Measurements from ENCODE around the gene AKT3. TPM values are rescaled to one million over a fixed set of nuclear protein-coding genes. Genes with fewer than 3 reads are reported as not detected.

The AKT3 gene
- total and polyA plus RNA-seq, 2 experiments from 2014 or later: 4.5 to 18.5 TPM

DNA sequence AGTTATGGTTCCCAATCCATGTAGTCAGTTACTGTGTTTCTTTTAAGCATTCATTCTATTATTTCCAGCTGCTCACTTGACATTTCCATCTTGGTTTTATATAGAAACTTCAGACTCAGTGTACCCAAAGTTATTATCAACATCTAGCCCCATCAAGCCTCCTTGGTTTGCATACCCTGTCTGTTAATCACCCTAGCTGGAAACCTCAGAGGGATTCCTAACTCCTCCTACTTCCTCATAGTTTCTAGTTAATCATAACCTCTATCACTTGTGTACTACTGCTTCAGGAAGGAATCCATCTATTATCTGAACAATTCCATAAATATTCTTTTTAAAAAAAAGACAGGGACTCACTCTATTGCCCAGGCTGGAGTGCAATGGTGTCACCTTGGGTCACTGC, 300.9 kb downstream of the AKT3 start:
- H3K27me3 ChIP-seq (ENCODE audit: insufficient read depth): no peaks in the 10 kb centered on the region
- no peak overlapping the region for H2AFZ ChIP-seq
- DNase-seq (ENCODE audit: low spot score) (no peak), ATAC-seq (no peak)
- Mint-ChIP-seq H3K27me3 (ENCODE audit: insufficient read depth, low read depth, poor library complexity) (peaks cover under 1% of the 10 kb centered on the region), H3K27ac (no peak overlapping the region), H3K4me1 (peaks cover 5% of the 10 kb centered on the region; the same call in 2 of the 3 replicates), H3K36me3 (ENCODE audit: low read depth) (peaks cover 6% of the 10 kb centered on the region; the same call in 2 of the 3 replicates), H3K4me3 (no peak overlapping the region), H3K9me3 (no peaks in the 10 kb centered on the region)
- H3F3A ChIP-seq (replicated peaks; ENCODE audit: low read depth): no peaks in the 10 kb centered on the region
- H3K4me1 ChIP-seq (ENCODE audit: insufficient read depth): no peaks in the 10 kb centered on the region
- no peaks in the 10 kb centered on the region for H3K36me3 ChIP-seq (ENCODE audit: insufficient read depth)
- no peaks in the 10 kb centered on the region for H4K20me1 ChIP-seq (replicated peaks; ENCODE audit: insufficient read depth)
- H3K9me2 ChIP-seq (ENCODE audit: insufficient read depth): no peaks in the 10 kb centered on the region
- no peak overlapping the region for H3K4me3 ChIP-seq
- H3K4me2 ChIP-seq: no peak overlapping the region
- no peaks in the 10 kb centered on the region for H3K79me2 ChIP-seq (replicated peaks; ENCODE audit: insufficient read depth)
- no peak overlapping the region for H3K27ac ChIP-seq (ENCODE audit: low read depth)
- TF ChIP-seq POLR2AphosphoS5 (IDR thresholded peaks at IDR 0.05; ENCODE audit: low read depth): no peak
- TF ChIP-seq, protein P1, sequence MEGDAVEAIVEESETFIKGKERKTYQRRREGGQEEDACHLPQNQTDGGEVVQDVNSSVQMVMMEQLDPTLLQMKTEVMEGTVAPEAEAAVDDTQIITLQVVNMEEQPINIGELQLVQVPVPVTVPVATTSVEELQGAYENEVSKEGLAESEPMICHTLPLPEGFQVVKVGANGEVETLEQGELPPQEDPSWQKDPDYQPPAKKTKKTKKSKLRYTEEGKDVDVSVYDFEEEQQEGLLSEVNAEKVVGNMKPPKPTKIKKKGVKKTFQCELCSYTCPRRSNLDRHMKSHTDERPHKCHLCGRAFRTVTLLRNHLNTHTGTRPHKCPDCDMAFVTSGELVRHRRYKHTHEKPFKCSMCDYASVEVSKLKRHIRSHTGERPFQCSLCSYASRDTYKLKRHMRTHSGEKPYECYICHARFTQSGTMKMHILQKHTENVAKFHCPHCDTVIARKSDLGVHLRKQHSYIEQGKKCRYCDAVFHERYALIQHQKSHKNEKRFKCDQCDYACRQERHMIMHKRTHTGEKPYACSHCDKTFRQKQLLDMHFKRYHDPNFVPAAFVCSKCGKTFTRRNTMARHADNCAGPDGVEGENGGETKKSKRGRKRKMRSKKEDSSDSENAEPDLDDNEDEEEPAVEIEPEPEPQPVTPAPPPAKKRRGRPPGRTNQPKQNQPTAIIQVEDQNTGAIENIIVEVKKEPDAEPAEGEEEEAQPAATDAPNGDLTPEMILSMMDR (conservative IDR thresholded peaks at IDR 0.05; ENCODE audit: low read depth in 2 of 2): no peak
- no peak for TF ChIP-seq ZNF331 (CRISPR knock-in tag; IDR thresholded peaks at IDR 0.05; ENCODE audit: low read depth)

DNA sequence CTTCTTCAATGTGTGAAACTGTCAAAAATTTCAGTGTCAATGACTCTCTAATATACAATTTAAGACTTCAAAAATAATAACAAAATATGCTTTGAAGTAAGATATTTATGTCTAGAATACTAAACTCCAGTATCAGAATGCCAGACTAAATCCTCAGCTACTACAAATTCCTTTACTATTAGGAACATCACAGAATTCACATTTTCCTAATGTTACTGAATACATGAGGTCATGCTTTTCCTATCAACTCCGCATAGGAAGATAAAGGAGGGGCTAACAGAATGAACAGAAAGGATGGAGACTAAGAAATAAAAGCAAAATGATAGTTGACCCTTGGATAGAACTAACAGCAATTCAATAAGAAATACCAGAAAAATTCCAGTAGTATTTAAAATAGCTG, 301.5 kb downstream of the AKT3 start:
- H3F3A ChIP-seq (replicated peaks; ENCODE audit: low read depth): no peaks in the 10 kb centered on the region
- no peaks in the 10 kb centered on the region for H3K36me3 ChIP-seq (ENCODE audit: insufficient read depth)
- H3K4me1 ChIP-seq (ENCODE audit: insufficient read depth): no peaks in the 10 kb centered on the region
- no peaks in the 10 kb centered on the region for H3K79me2 ChIP-seq (replicated peaks; ENCODE audit: insufficient read depth)
- H3K9me2 ChIP-seq (ENCODE audit: insufficient read depth): no peaks in the 10 kb centered on the region
- no peak overlapping the region for H3K27ac ChIP-seq (ENCODE audit: low read depth)
- H3K4me2 ChIP-seq: no peak overlapping the region
- DNase-seq (ENCODE audit: low spot score) (no peak), ATAC-seq (no peak)
- H3K4me3 Mint-ChIP-seq: no peak overlapping the region
- H3K27me3 ChIP-seq (ENCODE audit: insufficient read depth): no peaks in the 10 kb centered on the region
- peaks cover 6% of the 10 kb centered on the region; the same call in 2 of the 3 replicates for H3K36me3 Mint-ChIP-seq (ENCODE audit: low read depth)
- H3K9me3 Mint-ChIP-seq: no peaks in the 10 kb centered on the region
- no peak overlapping the region for H3K4me3 ChIP-seq
- peaks cover 2% of the 10 kb centered on the region for H3K27me3 Mint-ChIP-seq (ENCODE audit: insufficient read depth, low read depth, poor library complexity)
- peaks cover 5% of the 10 kb centered on the region; the same call in 2 of the 3 replicates for H3K4me1 Mint-ChIP-seq
- no peaks in the 10 kb centered on the region for H4K20me1 ChIP-seq (replicated peaks; ENCODE audit: insufficient read depth)
- no peak overlapping the region for H3K27ac Mint-ChIP-seq
- no peak overlapping the region for H2AFZ ChIP-seq
- TF ChIP-seq, protein P2, sequence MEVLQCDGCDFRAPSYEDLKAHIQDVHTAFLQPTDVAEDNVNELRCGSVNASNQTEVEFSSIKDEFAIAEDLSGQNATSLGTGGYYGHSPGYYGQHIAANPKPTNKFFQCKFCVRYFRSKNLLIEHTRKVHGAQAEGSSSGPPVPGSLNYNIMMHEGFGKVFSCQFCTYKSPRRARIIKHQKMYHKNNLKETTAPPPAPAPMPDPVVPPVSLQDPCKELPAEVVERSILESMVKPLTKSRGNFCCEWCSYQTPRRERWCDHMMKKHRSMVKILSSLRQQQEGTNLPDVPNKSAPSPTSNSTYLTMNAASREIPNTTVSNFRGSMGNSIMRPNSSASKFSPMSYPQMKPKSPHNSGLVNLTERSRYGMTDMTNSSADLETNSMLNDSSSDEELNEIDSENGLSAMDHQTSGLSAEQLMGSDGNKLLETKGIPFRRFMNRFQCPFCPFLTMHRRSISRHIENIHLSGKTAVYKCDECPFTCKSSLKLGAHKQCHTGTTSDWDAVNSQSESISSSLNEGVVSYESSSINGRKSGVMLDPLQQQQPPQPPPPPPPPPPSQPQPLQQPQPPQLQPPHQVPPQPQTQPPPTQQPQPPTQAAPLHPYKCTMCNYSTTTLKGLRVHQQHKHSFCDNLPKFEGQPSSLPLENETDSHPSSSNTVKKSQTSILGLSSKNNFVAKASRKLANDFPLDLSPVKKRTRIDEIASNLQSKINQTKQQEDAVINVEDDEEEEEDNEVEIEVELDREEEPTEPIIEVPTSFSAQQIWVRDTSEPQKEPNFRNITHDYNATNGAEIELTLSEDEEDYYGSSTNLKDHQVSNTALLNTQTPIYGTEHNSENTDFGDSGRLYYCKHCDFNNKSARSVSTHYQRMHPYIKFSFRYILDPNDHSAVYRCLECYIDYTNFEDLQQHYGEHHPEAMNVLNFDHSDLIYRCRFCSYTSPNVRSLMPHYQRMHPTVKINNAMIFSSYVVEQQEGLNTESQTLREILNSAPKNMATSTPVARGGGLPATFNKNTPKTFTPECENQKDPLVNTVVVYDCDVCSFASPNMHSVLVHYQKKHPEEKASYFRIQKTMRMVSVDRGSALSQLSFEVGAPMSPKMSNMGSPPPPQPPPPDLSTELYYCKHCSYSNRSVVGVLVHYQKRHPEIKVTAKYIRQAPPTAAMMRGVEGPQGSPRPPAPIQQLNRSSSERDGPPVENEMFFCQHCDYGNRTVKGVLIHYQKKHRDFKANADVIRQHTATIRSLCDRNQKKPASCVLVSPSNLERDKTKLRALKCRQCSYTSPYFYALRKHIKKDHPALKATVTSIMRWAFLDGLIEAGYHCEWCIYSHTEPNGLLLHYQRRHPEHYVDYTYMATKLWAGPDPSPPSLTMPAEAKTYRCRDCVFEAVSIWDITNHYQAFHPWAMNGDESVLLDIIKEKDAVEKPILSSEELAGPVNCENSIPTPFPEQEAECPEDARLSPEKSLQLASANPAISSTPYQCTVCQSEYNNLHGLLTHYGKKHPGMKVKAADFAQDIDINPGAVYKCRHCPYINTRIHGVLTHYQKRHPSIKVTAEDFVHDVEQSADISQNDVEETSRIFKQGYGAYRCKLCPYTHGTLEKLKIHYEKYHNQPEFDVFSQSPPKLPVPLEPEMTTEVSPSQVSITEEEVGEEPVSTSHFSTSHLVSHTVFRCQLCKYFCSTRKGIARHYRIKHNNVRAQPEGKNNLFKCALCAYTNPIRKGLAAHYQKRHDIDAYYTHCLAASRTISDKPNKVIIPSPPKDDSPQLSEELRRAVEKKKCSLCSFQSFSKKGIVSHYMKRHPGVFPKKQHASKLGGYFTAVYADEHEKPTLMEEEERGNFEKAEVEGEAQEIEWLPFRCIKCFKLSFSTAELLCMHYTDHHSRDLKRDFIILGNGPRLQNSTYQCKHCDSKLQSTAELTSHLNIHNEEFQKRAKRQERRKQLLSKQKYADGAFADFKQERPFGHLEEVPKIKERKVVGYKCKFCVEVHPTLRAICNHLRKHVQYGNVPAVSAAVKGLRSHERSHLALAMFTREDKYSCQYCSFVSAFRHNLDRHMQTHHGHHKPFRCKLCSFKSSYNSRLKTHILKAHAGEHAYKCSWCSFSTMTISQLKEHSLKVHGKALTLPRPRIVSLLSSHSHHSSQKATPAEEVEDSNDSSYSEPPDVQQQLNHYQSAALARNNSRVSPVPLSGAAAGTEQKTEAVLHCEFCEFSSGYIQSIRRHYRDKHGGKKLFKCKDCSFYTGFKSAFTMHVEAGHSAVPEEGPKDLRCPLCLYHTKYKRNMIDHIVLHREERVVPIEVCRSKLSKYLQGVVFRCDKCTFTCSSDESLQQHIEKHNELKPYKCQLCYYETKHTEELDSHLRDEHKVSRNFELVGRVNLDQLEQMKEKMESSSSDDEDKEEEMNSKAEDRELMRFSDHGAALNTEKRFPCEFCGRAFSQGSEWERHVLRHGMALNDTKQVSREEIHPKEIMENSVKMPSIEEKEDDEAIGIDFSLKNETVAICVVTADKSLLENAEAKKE (CRISPR knock-in tag; IDR thresholded peaks at IDR 0.05): no peak
- TF ChIP-seq EZH2phosphoT487 (IDR thresholded peaks at IDR 0.05; ENCODE audit: unreplicated experiment): no peak
- no peak for TF ChIP-seq STAT1 (IDR thresholded peaks at IDR 0.05; ENCODE audit: unreplicated experiment)
- TF ChIP-seq ZNF114 (CRISPR knock-in tag; IDR thresholded peaks at IDR 0.05): no peak
- TF ChIP-seq POLR2AphosphoS5 (IDR thresholded peaks at IDR 0.05; ENCODE audit: low read depth): no peak
- TF ChIP-seq ZNF331 (CRISPR knock-in tag; IDR thresholded peaks at IDR 0.05; ENCODE audit: low read depth): no peak
- TF ChIP-seq, protein P3, sequence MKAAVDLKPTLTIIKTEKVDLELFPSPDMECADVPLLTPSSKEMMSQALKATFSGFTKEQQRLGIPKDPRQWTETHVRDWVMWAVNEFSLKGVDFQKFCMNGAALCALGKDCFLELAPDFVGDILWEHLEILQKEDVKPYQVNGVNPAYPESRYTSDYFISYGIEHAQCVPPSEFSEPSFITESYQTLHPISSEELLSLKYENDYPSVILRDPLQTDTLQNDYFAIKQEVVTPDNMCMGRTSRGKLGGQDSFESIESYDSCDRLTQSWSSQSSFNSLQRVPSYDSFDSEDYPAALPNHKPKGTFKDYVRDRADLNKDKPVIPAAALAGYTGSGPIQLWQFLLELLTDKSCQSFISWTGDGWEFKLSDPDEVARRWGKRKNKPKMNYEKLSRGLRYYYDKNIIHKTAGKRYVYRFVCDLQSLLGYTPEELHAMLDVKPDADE (IDR thresholded peaks at IDR 0.05): no peak
- TF ChIP-seq, protein P1 (conservative IDR thresholded peaks at IDR 0.05; ENCODE audit: low read depth in 2 of 2): no peak
- no peak for TF ChIP-seq JUNB (IDR thresholded peaks at IDR 0.05; ENCODE audit: unreplicated experiment)
- no peak for TF ChIP-seq CREB1 (CRISPR knock-in tag; IDR thresholded peaks at IDR 0.05; ENCODE audit: low read depth)
- TF ChIP-seq EZH2 (IDR thresholded peaks at IDR 0.05; ENCODE audit: low read depth, unreplicated experiment): no peak

All from GM23338 (cell line).